Left kidney (tissue), 2 donors: ENCODE data around the gene GBP1. TPM values are rescaled to one million over a fixed set of nuclear protein-coding genes. Genes with fewer than 3 reads are reported as not detected.
"Not testable (repeated sequence)": the region's sequence is repeated elsewhere in the genome, so short reads cannot be mapped to it uniquely, and the experiment has no call there.

Source experiments
- DNase-seq: peaks from one replicate; pipeline ENCODE4 v3.0.0-alpha.2; 2013
- polyA plus RNA-seq: library from polyadenylated mRNA; unstranded; fragments of 120-200 nt; gene quantifications from one replicate; pipeline ENCODE4 v1.2.1, GENCODE V29; 2013; ENCODE audit not compliant: insufficient read length

GBP1 gene
- polyA plus RNA-seq, 1 donor = 18.5 TPM

DNA sequence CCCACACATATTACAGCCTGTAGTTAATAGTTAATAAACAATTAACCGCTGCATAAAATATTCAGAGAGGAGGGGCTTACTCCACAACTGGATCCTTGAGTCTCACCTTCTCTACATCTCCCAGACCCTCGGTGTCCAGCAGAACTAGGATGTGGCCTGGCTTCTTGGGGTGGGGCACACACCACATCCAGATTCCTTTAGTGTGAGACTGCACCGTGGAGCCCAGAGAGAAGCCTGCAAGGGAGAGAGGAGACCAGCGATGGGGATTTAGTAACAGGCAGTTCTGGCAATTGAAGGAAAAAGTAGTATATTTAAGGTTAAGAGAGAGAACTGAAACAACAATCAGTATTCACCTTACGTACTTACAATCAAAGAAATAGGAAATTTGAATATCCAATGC is 4.9 kb downstream of the GBP1 start:
- DNase-seq = no peak

DNA sequence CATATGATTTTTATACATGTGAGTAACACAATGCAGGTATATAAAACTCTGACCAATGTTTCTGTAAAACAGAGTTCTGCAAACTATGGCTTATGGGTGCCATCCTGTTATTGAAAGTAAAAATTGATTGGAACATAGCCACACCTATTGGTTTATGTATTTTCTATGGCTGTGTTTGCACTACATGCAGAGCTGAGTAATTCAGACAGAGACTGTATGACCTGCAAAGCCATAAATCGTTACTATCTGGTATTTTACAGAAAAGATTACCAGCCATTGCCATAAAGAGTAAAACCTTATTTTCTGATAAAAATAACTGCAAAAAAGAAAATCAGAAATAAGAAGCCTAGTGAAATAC is 13.1 kb downstream of the GBP1 start:
- no peak for DNase-seq

- DNase-seq = no peak
Observed at GRCh38 chr1:89051300-89051954, 13.6 kb downstream of the GBP1 start.

DNA sequence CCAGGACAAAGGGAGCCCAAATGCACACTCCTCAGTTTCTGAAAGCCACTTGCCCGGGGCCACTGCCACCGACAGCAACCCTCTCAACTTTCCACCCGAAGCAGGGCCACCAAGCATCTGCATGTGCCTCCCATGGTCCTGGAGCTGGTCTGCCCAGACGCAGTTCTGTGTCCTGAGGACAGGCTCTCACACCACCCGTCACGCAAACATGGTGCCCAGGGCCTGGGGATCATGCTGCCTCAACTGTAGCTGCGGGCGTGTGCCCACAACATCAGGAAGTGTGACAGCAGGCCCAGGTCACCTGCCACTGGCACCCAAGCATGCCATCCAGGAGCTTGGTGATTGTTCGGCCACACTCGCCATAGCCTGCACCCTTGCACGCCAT is 14.4 kb downstream of the GBP1 start:
- DNase-seq = no peak

DNA sequence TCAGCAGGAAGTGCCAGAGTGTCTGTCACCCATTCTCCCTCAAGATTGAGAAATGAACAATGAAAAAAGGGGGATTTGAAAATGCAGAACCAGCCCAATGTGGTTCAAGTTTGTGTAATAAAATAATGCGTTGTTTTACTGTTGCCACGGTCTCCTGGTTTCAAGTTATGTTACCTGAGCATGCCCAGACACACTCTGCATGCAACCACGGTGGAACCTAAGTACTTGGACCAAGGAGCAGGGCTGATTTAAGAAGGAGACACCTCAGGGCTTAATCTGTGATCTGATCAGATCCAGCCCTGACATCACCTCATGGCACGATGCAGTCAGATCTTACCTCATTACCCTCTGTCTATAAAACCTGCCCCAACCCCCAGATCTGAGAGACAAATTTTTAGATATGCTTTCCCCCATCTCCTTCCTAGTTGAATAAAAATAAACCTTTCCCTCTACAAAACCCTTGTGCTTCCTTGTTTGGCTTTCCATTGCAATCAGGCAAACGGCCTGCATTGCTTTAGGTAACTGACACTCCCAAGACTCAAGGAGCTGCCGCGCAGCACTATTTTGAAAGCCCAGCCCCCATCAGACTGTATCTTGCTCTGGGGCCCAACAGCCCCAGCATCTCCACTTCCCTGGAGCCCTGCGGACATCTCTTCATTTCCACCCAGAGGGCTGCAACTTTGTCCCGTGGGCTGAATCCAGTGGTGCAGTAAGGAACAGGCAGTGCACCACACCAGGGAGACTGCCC is 14.9 kb downstream of the GBP1 start:
- DNase-seq = not testable (repeated sequence)

DNA sequence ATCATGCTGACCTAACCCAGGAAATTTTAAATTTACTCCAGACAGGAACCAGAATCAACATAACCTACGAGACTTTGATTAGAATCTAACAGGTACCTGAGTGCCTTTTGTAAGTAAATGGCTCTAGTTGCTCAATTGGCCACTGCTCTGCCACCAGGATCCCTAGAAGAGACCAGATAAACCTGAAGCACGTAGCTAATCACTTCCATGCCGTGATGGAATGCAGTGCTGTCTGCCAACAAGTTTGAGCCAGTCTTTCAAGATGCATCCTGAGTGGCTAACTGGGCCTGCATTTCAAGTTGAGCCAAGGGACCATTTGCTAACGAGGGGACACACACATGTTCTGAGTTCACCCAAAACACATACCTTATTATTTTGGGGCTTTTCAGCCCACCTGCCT is 15.8 kb downstream of the GBP1 start:
- DNase-seq = not testable (repeated sequence)

- DNase-seq = no peak
Observed at GRCh38 chr1:89047734-89048133, 17.3 kb downstream of the GBP1 start.

DNA sequence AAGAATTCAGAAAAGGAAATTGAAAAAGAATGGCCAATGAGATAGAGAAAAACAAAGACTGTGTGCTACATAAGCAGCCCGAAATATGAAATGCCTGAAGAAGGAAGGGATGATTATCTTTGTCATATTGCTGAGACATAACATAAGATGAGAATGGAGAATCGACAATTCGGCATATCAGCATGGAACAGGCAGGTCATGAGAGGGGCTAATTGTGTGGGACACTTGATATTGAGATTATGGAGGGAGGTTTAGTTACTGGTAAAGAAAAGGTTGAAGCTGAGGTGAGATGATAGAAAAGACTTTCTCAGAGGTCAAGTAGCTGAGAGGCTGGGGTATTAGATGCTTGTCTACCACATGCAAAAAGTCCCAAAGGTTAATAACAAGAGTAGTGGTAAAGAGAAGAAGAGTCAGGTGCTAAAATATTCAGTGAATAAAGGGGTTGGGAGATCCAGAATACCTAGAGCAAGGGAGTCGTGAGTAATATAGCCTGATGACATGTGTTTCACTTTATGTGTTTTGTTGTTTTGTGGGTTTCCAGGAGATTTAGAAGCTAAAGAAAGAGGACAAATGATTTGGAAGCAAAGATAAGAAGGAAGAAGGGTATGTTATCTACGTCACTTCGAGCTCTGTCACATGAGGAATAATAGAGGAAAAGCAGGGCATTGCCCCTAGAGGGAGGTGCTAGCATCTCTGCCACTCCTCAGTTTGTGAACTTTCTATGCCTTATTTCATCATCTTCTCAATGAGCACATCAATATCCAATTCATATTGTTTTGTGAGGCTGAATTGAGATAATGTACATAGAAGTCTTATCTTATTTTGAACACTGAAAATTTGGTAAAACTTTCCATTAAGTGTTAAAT is 18.5 kb downstream of the GBP1 start:
- not testable (repeated sequence) for DNase-seq

- no peak for DNase-seq
Observed at GRCh38 chr1:89044970-89045721, 19.9 kb downstream of the GBP1 start.

DNA sequence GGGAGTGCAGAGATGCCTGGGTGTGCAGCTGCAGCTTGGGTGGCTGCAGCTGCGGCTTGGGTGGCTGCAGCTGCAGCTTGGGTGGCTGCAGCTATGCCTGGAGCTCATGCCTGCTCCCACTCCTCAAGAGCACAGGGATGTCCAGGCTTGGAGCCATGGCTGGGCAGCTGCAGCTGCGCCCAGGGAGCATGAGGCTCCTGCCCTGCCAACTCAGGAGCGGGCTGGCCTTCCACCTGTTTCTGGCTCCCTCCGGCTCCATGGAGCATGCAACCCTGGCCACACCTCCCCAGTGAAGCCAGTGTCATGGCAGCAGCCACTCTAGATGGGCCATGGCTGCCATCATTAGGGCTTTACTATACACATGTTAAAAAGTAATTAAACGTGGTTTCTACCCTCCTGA is 21.1 kb downstream of the GBP1 start:
- DNase-seq = no peak

GRCh38 chr1:89042491-89042890 is 22.5 kb downstream of the GBP1 start:
- DNase-seq = no peak

DNA sequence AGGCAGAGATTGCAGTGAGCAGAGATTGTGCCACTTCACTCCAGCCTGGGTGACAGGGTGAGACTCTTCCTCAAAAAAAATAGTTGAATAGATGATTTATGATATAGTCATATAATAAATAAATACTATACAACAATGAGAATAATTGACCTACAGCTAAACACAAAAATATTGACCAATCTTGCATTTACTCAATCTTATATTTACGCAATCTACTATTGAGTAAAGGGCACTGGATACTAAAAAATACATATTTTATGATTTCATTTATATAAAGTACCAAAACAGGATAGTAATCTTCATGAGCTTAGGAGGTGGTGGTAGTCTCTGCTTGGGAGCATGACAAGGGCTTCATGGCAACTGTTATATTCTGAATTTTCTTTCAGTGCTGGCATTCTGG is 23.3 kb downstream of the GBP1 start:
- DNase-seq = no peak

DNA sequence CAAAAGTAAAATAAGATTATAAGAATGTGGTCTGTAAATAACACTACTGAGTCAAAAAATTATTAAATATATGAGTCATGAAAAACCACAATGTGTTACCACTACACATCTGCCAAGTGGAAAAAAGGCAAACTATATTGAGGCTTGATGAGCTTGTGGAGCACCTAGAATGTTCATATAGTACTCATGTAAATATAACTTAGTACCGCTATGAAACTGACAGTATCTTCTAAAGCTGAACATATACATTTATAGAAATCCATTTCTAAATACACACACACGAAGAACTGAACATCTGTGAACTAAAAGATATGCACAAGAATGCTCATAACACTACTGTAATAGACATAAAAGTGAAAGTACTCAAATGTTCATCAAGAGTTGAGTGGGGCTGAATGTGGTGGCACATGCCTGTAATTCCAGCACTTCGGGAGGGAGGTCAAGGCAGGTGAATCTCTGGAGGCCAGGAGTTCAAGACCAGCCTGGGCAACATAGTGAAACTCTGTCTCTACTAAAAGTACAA is 23.8 kb downstream of the GBP1 start:
- no peak for DNase-seq

DNA sequence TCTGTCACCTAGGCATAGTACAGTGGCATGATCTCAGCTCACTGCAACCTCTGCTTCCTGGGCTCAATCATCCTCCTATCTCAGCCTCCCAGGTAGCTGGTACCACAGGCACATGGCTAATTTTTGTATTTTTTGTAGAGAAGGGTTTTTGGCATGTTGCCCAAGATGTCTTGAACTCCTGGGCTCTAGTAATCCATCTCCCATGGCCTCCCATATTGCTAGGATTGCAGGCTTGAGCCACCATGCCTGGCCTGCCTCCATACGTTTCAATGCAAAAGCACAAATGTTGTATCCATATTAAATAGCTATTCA is 24.7 kb downstream of the GBP1 start:
- DNase-seq = no peak

DNA sequence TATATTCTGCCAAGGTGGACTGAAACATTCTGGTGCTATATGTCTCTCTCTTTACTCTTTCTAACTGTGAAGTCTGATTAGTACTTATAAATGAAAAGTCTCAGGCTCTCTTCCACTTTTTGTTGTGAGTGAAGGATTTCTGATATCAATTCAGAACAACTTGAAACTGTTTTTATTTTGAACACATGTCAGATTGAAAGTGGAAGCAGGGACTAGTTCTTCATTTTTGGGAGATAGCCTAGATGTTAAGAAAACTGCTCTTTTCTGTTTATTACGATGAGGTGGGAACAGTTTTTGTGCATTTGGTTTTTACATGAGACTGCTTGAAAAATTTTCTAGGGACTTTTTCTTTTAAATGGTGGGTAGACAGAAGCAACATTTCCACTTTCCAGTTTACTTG is 27.8 kb downstream of the GBP1 start:
- no peak for DNase-seq

GRCh38 chr1:89035080-89035479 is 29.9 kb downstream of the GBP1 start:
- no peak for DNase-seq

GRCh38 chr1:89034004-89034403 is 31.0 kb downstream of the GBP1 start:
- not testable (repeated sequence) for DNase-seq

- DNase-seq = not testable (repeated sequence)
Observed at GRCh38 chr1:89029051-89029450, 36.0 kb downstream of the GBP1 start.

GRCh38 chr1:89025928-89026327 is 39.1 kb downstream of the GBP1 start:
- no peak for DNase-seq

GRCh38 chr1:89023026-89023425 is 42.0 kb downstream of the GBP1 start:
- no peak for DNase-seq

DNA sequence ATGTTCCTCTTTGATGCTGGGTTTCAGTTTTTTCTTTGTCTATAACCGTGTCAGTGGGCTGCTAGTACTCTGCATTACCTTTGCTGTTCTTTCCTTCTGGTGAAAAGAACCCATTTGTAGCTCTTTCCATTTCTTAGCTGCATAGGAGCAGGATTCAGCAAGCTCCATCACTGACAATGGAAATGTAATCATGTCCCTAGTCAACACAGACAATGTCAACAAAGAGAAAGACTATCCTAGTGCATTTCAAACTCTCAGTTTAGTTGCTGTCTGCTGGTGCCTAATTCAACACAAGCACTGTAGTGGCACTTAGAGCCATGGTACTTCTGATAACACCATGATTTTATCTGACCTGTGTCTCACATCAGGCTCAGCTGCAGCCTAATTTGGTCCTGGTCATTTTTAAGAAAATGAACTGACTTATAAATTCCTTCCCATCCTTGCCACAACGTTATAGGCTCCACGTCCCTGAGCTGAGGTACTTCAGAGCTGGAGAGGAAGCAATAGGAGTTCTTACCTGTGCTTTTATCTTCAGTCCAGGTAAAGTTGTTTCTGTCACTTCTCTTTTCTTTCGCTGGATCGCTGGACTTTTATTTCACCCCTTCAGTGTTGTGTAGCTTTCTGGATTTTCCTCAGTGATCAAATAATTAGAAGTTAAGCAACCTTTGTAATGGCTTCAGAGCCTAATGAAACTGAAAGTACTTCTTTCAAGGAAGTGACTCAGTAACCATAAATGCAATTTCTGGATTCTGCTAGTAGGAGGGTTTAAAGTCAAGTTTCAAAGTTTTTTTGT is 42.6 kb downstream of the GBP1 start, which contains the start of gene GBP3:
GBP3 (minus strand) TSS at position 700 of the 793 bp plus-strand sequence. CDS start 2,145 bp downstream, outside the sequence.
- DNase-seq = peak; percentile 21
